ENCODE data around the gene RTN4RL2. TPM values are rescaled to one million over a fixed set of nuclear protein-coding genes. Genes with fewer than 3 reads are reported as not detected.
A peak's percentile ranks its signal among the peaks of the same experiment; 100 is the strongest.

RTN4RL2 gene
- total and polyA plus RNA-seq, 9 of the 15 experiments (the other 6 are each of a cell fraction or from before 2014, with no cell fraction given) = 0.06 to 1.9 (median 0.34) TPM; not detected in 4

DNA sequence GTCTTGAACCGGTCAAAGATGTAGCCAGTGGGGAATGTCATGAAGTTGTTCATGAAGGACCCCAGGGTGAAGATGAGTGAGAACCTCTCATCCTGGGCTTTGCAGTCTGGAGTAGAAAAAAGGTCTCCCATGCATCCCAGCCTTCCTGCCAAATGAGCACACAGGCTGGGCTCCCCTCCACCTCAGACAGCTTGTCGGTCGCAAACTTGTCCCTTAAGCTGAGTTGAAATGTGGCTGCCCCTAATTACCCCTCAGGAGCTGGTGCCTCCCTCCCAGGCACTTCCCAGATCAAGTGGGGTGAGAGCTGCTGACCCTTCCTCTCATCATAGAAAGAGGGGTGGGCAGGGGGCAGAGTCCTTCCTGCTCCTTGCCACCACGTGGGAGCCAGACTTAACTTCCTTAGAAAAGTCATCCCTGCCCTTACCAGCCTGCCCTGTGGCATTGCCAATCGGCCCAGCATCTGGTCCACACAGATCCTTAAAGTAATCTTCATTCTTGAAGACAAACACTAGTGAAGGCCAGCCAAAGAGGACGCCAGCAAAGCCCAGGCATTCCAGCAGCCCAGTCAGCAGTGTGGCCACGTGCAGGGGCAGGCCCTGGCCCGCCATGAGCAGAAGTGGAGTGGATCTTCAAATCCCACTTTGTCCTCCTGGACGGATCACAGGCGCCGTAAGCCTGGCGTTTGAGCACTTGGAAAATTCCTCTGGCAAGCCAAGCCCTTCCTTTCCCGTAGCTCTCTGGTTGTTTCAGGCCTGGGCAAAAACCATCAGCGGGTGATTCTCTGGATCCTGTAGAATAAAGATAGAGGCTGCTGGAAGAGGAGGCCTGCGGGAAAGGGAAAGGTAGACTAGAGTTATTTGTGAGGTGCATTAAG, 34.5 kb upstream of the RTN4RL2 start (continued):
- 0 out of 2 replicates have a peak, but pooled peaks have one; percentile 30 for TF ChIP-seq ZKSCAN8 (CRISPR knock-in tag; IDR thresholded peaks at IDR 0.05)
- TF ChIP-seq SMAD4 (CRISPR knock-in tag; conservative IDR thresholded peaks at IDR 0.05) = peak; percentile 20; the same call in 1 of the 2 replicates
- peak; percentile 28 for TF ChIP-seq RBM39 (optimal IDR thresholded peaks at IDR 0.05; ENCODE audit: low read depth, low read length)
- no peak for TF ChIP-seq NFIC (IDR thresholded peaks at IDR 0.05)
- TF ChIP-seq TCFL5 (CRISPR knock-in tag; conservative IDR thresholded peaks at IDR 0.05) = no peak
- TF ChIP-seq MYC (IDR thresholded peaks at IDR 0.05; ENCODE audit: low read depth, low read length) = peak; percentile 70; the same call in 1 of the 2 replicates
- TF ChIP-seq MYC (CRISPR knock-in tag; IDR thresholded peaks at IDR 0.05; ENCODE audit: borderline replicate concordance, low read depth) = 0 out of 2 replicates have a peak, but pooled peaks have one; percentile 40
- TF ChIP-seq FOXA1 (IDR thresholded peaks at IDR 0.05; ENCODE audit: borderline replicate concordance) = no peak
- TF ChIP-seq ZNF232 (CRISPR knock-in tag; IDR thresholded peaks at IDR 0.05) = 0 out of 2 replicates have a peak, but pooled peaks have one; percentile 47
- TF ChIP-seq NBN (IDR thresholded peaks at IDR 0.05; ENCODE audit: low read depth) = no peak
- TF ChIP-seq ZNF707 (CRISPR knock-in tag; conservative IDR thresholded peaks at IDR 0.05) = 0 out of 2 replicates have a peak, but pooled peaks have one; percentile 21
- TF ChIP-seq DDX20 (tag; IDR thresholded peaks at IDR 0.05; ENCODE audit: low read depth) = no peak
- peak; percentile 83; the same call in 1 of the 2 replicates for TF ChIP-seq DMBX1 (CRISPR knock-in tag; IDR thresholded peaks at IDR 0.05; ENCODE audit: borderline replicate concordance)
- TF ChIP-seq BHLHE40 (IDR thresholded peaks at IDR 0.05; ENCODE audit: low read length) = peak; percentile 37; the same call in 1 of the 2 replicates
- no peak for TF ChIP-seq POLR3G (IDR thresholded peaks at IDR 0.05; ENCODE audit: extremely low read depth, insufficient read length, insufficient replicate concordance)
- TF ChIP-seq POLR2H (tag; IDR thresholded peaks at IDR 0.05; ENCODE audit: low read depth) = no peak
- TF ChIP-seq MECOM (CRISPR knock-in tag; IDR thresholded peaks at IDR 0.05) = 0 out of 2 replicates have a peak, but pooled peaks have one; percentile 36
- TF ChIP-seq, protein P1, sequence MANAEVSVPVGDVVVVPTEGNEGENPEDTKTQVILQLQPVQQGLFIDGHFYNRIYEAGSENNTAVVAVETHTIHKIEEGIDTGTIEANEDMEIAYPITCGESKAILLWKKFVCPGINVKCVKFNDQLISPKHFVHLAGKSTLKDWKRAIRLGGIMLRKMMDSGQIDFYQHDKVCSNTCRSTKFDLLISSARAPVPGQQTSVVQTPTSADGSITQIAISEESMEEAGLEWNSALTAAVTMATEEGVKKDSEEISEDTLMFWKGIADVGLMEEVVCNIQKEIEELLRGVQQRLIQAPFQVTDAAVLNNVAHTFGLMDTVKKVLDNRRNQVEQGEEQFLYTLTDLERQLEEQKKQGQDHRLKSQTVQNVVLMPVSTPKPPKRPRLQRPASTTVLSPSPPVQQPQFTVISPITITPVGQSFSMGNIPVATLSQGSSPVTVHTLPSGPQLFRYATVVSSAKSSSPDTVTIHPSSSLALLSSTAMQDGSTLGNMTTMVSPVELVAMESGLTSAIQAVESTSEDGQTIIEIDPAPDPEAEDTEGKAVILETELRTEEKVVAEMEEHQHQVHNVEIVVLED (CRISPR knock-in tag; IDR thresholded peaks at IDR 0.05) = no peak; the same call in 1 of the 2 replicates
